GM10248 (cell line): Measurements from ENCODE around the gene CLSTN3.

Experiments
- CTCF ChIA-PET: fragments of 300-600 bp; sonication (Branson Sonifier 250); formaldehyde crosslinking; extraction: SDS; loops from one replicate; lab custom pipeline; 2021; ENCODE audit warnings: antibody characterized with exemption; lab: Yijun Ruan, JAX
- POLR2A ChIA-PET: fragments of 350-650 bp; sonication (Branson Sonifier 250); formaldehyde crosslinking; extraction: SDS; loops from one replicate; lab custom pipeline; 2020; ENCODE audit warnings: antibody characterized with exemption; lab: Yijun Ruan, JAX
- DNase-seq: peaks from one replicate; pipeline ENCODE4 v3.0.0; 2012; ENCODE audit errors: extremely low spot score
- TF ChIP-seq, protein P1 (sequence below): IDR thresholded peaks from 2 replicates; pipeline ENCODE4 v1.5.1; 2012; ENCODE audit warnings: mild to moderate bottlenecking, low read depth; ENCODE audit errors: extremely low read depth, missing control alignments, control extremely low read depth

Gene CLSTN3

DNA sequence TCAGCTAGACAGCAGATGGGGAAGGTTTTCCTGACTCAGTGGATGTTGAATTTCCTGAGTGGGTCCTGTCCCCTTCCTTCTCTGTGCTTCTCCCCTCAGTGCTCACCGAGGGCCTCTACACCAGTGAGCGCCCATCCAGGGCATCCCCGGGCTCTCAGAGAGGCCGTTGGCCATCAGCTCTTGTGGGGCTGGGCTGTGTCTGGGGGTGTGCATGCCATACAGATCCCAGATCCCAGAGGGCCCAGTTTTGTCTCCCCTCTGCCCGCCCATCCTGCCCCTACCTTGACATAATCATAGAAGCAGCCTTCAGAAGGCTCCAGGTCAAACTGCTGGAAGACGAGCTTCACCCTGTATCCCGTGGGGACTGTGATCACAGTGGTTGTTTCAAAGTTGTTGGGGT lies 39.0 kb upstream of the CLSTN3 start:
- ChIA-PET CTCF (interaction anchor here (0.8 to 2.9 kb wide), 3 partner anchors 12 to 101 kb away, joined by 3 to 20 read pairs (median 3); partner anchors contain the start of gene C1RL), POLR2A (no interaction called here)
- TF ChIP-seq, protein P1, sequence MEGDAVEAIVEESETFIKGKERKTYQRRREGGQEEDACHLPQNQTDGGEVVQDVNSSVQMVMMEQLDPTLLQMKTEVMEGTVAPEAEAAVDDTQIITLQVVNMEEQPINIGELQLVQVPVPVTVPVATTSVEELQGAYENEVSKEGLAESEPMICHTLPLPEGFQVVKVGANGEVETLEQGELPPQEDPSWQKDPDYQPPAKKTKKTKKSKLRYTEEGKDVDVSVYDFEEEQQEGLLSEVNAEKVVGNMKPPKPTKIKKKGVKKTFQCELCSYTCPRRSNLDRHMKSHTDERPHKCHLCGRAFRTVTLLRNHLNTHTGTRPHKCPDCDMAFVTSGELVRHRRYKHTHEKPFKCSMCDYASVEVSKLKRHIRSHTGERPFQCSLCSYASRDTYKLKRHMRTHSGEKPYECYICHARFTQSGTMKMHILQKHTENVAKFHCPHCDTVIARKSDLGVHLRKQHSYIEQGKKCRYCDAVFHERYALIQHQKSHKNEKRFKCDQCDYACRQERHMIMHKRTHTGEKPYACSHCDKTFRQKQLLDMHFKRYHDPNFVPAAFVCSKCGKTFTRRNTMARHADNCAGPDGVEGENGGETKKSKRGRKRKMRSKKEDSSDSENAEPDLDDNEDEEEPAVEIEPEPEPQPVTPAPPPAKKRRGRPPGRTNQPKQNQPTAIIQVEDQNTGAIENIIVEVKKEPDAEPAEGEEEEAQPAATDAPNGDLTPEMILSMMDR, result no peak
- DNase-seq, result no peak

DNA sequence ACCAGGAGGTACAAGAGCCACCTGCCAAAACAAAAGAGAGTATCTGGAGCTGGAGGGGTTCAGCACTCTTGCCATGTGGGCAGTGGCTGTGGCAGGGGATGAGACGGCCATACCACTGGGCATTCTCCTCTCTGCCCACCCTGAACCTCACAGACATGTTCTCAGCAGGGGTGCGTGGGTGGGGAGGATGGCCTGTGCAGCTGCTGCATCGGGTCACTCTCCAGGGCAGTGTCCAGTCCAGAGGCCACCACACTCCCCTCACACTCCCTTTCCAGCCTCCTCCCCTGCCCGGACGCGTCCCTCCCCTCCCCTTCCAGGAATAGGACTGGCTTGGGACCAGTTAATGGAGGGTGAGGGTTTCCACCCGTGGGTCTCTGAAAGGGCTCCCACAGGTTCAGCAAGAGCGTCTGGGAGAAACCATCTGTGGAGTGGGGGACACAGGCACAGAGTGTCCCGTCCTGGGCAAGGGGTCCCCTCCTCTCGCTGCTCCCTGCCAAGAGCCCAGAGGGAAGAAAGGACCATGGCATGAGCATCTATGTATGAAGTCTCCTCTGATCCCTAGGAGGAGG lies 38.4 kb upstream of the CLSTN3 start:
- CTCF ChIA-PET, result interaction anchor here (0.8 to 2.9 kb wide), 5 partner anchors 12 to 102 kb away, joined by 3 to 26 read pairs (median 5); partner anchors contain the start of gene C1RL
- TF ChIP-seq, protein P1, result no peak
- POLR2A ChIA-PET, result no interaction called here
- DNase-seq, result peak; percentile 44

DNA sequence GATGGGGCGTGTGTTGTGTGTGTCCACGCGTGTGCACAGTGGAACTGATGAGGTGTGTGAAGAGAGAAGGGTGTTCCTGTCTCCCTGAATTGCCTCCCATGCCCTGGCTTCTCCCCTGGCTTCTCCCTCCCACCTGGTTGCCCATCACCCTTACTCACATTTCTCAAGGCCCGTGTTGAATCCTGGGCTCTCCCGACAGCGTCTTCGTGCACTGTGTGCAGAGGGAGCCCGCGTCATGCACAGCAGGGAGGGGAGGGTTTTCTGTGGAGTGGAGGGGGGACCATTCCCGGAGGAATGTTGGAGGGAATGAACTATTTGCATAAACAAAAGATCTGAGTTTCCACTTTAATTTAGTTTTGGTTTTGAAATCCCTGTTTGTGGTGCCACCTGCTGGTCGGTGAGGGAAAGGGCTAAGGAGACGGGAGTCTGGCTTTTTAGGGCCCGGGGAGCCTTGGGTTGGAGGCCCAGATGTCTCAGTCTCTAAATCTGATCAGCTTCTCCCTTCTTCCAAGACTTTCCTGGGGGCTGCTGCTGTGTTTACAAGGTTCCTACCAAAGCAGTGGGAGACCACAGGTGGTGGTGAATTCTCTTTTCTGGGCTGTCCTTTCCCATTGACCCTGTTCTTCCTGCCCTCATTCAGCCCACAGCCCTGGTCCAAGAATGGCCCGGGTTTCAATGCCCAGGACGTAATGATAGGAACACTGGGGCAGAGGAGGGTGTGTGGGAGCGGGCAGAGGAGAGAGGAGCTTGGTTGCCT lies 37.8 kb upstream of the CLSTN3 start, which contains the start of gene C1R:
Gene C1R (minus strand): TSS at position 217 of the 757 bp plus-strand sequence. CDS start 57 bp downstream, at position 160.
- peak; percentile 82 for DNase-seq
- ChIA-PET CTCF (interaction anchor here (0.7 to 2.4 kb wide), 11 partner anchors 10 to 167 kb away, joined by 3 to 26 read pairs (median 3); partner anchors contain the start of gene C1RL), POLR2A (no interaction called here)
- TF ChIP-seq, protein P1, result peak; percentile 91

DNA sequence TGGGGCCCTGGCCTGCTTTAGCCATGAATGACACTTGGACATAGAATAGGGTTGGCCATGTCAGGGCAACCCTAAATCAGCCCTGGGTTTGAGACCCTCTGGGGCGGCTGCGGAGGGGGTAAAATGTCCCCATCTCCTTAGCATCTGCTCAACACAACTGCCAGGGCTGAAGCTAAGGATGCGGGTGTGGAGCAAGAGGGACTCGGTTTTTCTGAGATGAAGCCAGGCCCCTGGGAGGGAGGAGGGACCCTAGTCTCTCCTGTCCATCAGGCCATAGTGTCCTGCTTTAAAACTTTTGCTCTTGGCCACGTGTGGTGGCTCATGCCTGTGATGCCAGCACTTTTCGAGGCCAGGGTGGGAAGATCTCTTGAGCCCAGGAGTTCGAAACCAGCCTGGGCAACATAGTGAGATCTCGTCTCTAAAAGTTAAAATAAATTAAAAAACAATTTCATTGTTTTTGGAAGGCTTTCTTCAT lies 37.1 kb upstream of the CLSTN3 start:
- DNase-seq, result no peak
- POLR2A ChIA-PET, result no interaction called here
- TF ChIP-seq, protein P1, result no peak
- CTCF ChIA-PET, result interaction anchor here (0.7 to 2.4 kb wide), 12 partner anchors 10 to 168 kb away, joined by 3 to 26 read pairs (median 4); partner anchors contain the start of genes C1RL and LPCAT3

DNA sequence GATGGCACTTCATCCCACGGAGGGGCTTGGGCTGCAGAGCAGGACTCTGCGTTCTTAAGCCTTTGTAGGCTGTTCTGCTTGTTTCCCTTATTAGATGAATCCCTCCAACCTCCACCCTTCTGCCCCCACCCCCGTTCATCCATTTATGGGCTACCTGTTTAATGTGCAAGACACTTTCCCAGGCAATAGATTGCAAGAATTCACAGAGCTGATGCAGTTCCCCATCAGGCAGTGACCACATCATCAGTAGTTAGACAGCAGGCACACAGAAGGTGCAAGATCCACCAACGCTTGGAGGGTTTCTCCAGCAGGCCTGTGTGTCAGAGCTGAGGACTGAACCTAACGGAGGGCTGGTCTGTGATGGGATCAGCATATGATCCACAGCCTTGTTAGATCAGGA lies 36.7 kb upstream of the CLSTN3 start:
- no peak for DNase-seq
- ChIA-PET POLR2A (no interaction called here), CTCF (interaction anchor here (0.7 to 2.4 kb wide), 8 partner anchors 11 to 168 kb away, joined by 3 to 26 read pairs (median 4); partner anchors contain the start of genes C1RL and LPCAT3)
- TF ChIP-seq, protein P1, result no peak

DNA sequence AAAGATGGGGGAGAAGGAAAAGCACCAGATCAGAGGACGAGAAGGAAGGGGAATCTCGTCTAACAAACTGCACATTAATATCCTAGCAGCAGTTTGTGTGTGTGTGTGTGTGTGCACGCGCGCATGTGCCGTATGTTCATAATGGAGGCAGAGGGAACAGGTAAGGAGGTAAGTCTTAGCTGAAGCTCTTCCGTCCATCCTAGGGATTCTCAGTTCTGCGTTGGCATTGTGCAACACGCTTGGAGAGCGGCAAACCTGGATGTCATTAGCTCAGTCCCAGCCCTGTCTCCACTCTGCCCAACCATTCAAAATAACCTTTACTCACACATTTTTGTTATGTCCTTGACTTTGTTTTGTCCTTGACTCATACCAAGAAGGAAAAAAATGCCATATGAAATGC lies 36.3 kb upstream of the CLSTN3 start:
- ChIA-PET CTCF (interaction anchor here (0.7 to 2.4 kb wide), 5 partner anchors 11 to 76 kb away, joined by 3 to 26 read pairs (median 3); partner anchors contain the start of genes C1RL and LPCAT3), POLR2A (no interaction called here)
- DNase-seq, result no peak
- TF ChIP-seq, protein P1, result no peak
